ENCODE measurements around the gene PPFIBP2.

GRCh38 chr11:7605186-7605943 is 91.6 kb downstream of the PPFIBP2 start:
- TF ChIP-seq, protein P1, sequence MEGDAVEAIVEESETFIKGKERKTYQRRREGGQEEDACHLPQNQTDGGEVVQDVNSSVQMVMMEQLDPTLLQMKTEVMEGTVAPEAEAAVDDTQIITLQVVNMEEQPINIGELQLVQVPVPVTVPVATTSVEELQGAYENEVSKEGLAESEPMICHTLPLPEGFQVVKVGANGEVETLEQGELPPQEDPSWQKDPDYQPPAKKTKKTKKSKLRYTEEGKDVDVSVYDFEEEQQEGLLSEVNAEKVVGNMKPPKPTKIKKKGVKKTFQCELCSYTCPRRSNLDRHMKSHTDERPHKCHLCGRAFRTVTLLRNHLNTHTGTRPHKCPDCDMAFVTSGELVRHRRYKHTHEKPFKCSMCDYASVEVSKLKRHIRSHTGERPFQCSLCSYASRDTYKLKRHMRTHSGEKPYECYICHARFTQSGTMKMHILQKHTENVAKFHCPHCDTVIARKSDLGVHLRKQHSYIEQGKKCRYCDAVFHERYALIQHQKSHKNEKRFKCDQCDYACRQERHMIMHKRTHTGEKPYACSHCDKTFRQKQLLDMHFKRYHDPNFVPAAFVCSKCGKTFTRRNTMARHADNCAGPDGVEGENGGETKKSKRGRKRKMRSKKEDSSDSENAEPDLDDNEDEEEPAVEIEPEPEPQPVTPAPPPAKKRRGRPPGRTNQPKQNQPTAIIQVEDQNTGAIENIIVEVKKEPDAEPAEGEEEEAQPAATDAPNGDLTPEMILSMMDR (IDR thresholded peaks at IDR 0.05): no peak
- TF ChIP-seq POLR2A (IDR thresholded peaks at IDR 0.05): no peak

Data from thyroid gland (tissue), 4 donors.